HEK293T (cell line): Measurements from ENCODE around the gene CABLES2.

ENCODE experiments used
- CTCF ChIA-PET: fragments of 350-600 bp; formaldehyde crosslinking; extraction: SDS; loops from one replicate; lab custom pipeline; 2021; ENCODE audit warnings: antibody characterized with exemption, inconsistent platforms; lab: Yijun Ruan, JAX
- POLR2A ChIA-PET: fragments of 350-600 bp; formaldehyde crosslinking; extraction: SDS; loops from one replicate; lab custom pipeline; 2020; ENCODE audit warnings: antibody characterized with exemption, inconsistent platforms; lab: Yijun Ruan, JAX
- DNase-seq: peaks from one replicate; pipeline ENCODE4 v3.0.0; 2012; ENCODE audit warnings: mixed read lengths; ENCODE audit errors: extremely low spot score
- ARNT ChIP-seq: fragments of 450-650 bp; IDR thresholded peaks from 2 replicates; pipeline ENCODE4 v1.6.1; 2017; ENCODE audit warnings: mild to moderate bottlenecking
- BHLHE40 ChIP-seq: fragments of 450-650 bp; IDR thresholded peaks from 2 replicates; pipeline ENCODE4 v1.6.1; 2016; ENCODE audit warnings: mild to moderate bottlenecking, moderate library complexity, borderline replicate concordance
- CTBP1 ChIP-seq: fragments of 450-650 bp; IDR thresholded peaks from 2 replicates; pipeline ENCODE4 v1.6.1; 2016; ENCODE audit warnings: borderline replicate concordance
- ELF4 ChIP-seq: fragments of 450-650 bp; IDR thresholded peaks from 2 replicates; pipeline ENCODE4 v1.6.1; 2017; ENCODE audit warnings: antibody characterized with exemption
- FOXA1 ChIP-seq: fragments of 450-650 bp; IDR thresholded peaks from 2 replicates; pipeline ENCODE4 v1.6.1; 2016; ENCODE audit warnings: mild to moderate bottlenecking
- FOXK2 ChIP-seq: fragments of 450-650 bp; IDR thresholded peaks from 2 replicates; pipeline ENCODE4 v1.6.1; 2016; ENCODE audit warnings: mild to moderate bottlenecking
- FOXM1 ChIP-seq: fragments of 450-650 bp; IDR thresholded peaks from 2 replicates; pipeline ENCODE4 v1.6.1; 2017; ENCODE audit warnings: mild to moderate bottlenecking, borderline replicate concordance
- HDGF ChIP-seq: fragments of 450-650 bp; IDR thresholded peaks from 2 replicates; pipeline ENCODE4 v1.6.1; 2017; ENCODE audit warnings: antibody characterized with exemption, borderline replicate concordance
- L3MBTL2 ChIP-seq: fragments of 450-650 bp; conservative IDR thresholded peaks from 2 replicates; pipeline ENCODE4 v1.6.1; 2016; ENCODE audit warnings: mild to moderate bottlenecking
- LEF1 ChIP-seq: fragments of 450-650 bp; IDR thresholded peaks from 2 replicates; pipeline ENCODE4 v1.6.1; 2017; ENCODE audit warnings: mild to moderate bottlenecking, borderline replicate concordance
- NFRKB ChIP-seq: fragments of 450-650 bp; IDR thresholded peaks from 2 replicates; pipeline ENCODE4 v1.6.1; 2016; ENCODE audit warnings: mild to moderate bottlenecking, moderate library complexity
- SP1 ChIP-seq: fragments of 450-650 bp; IDR thresholded peaks from 2 replicates; pipeline ENCODE4 v1.6.1; 2017
- SUZ12 ChIP-seq: fragments of 450-650 bp; IDR thresholded peaks from 2 replicates; pipeline ENCODE4 v1.6.1; 2016; ENCODE audit warnings: mild to moderate bottlenecking
- TARDBP ChIP-seq: fragments of 450-650 bp; IDR thresholded peaks from 2 replicates; pipeline ENCODE4 v1.6.1; 2016
- ZNF384 ChIP-seq: fragments of 450-650 bp; IDR thresholded peaks from 2 replicates; pipeline ENCODE4 v1.6.1; 2016
- TF ChIP-seq, protein P1 (sequence below): fragments of 450-650 bp; IDR thresholded peaks from 2 replicates; pipeline ENCODE4 v1.6.1; 2016

CABLES2 gene

DNA sequence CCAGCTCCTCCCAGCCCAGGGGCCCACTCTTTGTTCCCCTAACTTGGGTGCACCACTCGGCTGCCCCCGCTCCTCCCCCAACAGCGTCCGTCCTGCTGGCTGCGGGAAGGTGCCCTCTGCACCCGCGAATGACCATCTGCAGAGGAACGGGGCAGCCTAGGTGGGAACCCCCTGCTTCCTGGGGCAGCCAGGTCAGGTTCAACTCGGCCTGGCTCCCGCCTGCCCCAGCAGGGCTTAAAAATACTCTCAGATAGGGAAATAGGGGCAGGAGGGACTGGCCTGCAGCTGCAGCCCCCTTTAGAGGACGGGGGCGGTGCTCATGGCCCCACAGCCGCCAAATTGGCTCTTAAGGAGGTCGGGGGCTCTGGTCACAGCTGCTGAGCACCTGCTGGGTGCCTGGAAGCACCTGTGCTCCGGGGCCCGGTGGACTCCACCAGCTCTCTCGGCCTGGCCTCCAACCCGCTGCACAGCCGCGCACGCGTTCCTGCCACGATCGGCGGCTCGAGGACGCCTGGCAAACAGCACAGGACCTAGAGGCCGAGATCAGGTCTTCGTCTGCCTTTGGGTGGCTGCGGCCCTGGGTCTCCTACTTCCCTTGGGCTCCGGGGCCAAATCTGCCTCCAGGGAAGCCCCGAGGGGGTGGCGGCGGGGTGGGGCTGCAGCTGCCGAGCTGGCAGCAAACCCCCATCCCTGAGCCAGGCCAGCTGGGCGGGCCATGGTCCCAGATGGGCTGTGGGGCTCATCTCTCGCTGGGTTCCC, 39.3 kb downstream of the CABLES2 start:
- ChIA-PET POLR2A (interaction anchor here (1.1 to 1.7 kb wide), 4 partner anchors 15 to 65 kb away, joined by 6 to 11 read pairs (median 8); partner anchors contain the start of genes ADRM1 and RPS21), CTCF (interaction anchor here (1.0 to 1.4 kb wide), 4 partner anchors 14 to 24 kb away, joined by 3 to 9 read pairs (median 4); no protein-coding TSS in a partner anchor)
- DNase-seq: peak; percentile 50
- TF ChIP-seq L3MBTL2 (peak; percentile 75), SUZ12 (no peak)

DNA sequence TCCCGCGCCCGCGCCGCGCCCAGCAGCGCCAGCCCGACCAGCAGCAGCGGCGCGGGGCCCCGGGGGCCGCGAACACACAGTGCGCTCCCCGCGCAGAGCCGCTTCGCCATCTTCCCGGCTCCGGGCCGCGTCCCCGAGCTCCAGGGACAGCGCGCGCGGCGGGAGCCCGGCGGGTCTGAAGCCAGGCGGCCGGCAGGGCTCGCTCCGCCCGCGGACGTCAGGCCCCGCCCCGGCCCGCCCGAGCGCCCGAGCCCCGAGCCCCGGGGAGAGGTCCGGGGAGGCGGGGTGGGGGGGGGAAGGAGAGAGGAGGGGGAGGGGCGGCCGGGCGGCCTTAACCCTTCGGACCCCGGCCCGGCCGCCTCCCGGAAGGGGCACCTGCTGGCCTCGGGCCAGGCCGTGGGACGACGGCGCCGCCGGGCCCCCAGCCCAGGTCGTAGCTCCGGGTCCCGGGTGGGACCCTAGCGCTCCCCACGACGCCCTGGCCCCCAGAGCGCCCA, 39.9 kb downstream of the CABLES2 start, which contains the start of gene LAMA5:
TSS of gene LAMA5 (minus strand) at position 177 of the 497 bp plus-strand sequence. CDS start at position 110, 67 bp downstream.
- CTCF ChIA-PET: interaction anchor here (1.3 kb wide), 1 partner anchor 15 kb away, joined by 3 read pairs; no protein-coding TSS in a partner anchor
- DNase-seq: peak; percentile 75

DNA sequence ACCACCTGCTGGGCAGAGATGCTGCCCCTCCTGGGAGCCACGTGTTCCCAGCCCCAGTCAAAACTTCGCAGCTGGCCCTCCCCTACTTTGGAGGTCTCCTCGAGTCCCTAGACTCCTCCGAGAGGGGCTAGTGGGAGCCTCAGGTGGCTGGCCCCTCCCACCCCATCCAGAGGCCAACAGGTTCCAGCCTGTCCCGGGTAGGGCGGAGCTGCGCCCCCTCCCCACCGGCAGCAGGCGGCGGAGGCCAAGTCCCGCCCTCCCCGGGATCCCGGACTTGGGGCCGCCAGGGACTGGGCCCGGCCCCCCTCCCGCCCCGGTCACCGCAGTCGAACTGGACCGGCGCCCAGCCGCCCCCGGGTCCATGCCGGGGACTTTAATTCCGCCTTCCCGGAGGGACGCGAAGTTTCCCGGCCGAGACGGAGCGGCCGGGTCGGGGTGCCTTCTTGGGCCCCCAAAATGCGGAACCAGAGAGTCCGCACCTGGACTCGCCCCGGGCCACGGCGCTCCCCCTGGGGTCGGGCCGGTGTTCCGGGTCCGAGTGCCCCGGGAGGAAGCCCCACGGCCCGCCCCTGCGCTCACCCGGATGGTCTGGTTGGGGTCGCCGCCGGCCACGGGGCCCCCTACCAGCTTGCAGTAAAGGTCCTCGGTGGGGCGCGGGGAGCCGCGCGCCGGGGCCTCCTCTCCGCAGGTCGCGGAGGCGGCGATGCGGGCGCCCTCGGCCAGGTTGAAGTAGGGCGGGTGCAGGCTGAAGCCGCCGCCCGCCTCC, 40.5 kb downstream of the CABLES2 start:
- ChIA-PET CTCF (interaction anchor here (0.7 to 1.3 kb wide), 3 partner anchors 16 to 32 kb away, joined by 3 to 4 read pairs (median 3); no protein-coding TSS in a partner anchor), POLR2A (interaction anchor here (1.0 to 2.3 kb wide), 4 partner anchors 17 to 64 kb away, joined by 3 to 8 read pairs (median 5); partner anchors contain the start of genes ADRM1 and RPS21)
- TF ChIP-seq TARDBP (no peak), ARNT (no peak), FOXM1 (no peak), ELF4 (no peak), SUZ12 (no peak), HDGF (no peak), BHLHE40 (no peak), ZNF384 (no peak), L3MBTL2 (no peak), FOXA1 (no peak), FOXK2 (no peak), LEF1 (no peak), NFRKB (no peak), CTBP1 (no peak), SP1 (no peak)
- TF ChIP-seq, protein P1, sequence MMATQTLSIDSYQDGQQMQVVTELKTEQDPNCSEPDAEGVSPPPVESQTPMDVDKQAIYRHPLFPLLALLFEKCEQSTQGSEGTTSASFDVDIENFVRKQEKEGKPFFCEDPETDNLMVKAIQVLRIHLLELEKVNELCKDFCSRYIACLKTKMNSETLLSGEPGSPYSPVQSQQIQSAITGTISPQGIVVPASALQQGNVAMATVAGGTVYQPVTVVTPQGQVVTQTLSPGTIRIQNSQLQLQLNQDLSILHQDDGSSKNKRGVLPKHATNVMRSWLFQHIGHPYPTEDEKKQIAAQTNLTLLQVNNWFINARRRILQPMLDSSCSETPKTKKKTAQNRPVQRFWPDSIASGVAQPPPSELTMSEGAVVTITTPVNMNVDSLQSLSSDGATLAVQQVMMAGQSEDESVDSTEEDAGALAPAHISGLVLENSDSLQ: no peak
- peak; percentile 58 for DNase-seq

More for the DNA sequence above, 39.9 kb downstream of the CABLES2 start, which contains the start of gene LAMA5:
- POLR2A ChIA-PET: interaction anchor here (1.7 kb wide), 1 partner anchor 17 kb away, joined by 7 read pairs; no protein-coding TSS in a partner anchor
- TF ChIP-seq TARDBP: no peak
- no peak for TF ChIP-seq HDGF
- TF ChIP-seq FOXK2: no peak
- no peak for TF ChIP-seq FOXA1

DNA sequence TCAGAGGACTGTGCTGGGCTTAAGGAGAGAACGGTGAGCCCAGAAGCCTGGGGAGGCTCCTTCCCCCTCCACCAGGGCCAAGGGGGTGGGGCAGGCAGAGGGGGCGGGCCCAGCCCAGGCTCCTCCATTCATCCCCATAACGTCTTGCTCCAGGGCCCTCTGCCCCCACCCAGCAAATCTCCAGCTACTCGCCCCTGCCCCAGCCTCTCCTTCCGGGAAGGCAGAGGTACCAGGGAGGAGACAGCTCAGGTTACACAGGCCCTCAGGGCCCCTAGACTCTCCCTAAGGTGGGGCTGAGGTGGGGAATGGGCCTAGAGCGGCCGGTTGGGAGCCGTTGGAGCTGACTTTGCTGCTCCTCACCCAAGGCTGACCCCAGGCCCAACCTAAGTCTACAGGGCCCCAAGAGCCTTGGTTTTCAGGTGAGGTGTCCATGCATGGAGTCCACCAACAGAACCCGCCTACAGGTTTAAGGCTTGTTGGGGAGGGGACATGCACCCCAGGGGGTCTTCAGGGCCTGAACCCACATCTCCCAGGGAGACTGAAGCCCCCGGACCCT, 41.2 kb downstream of the CABLES2 start:
- peak; percentile 45 for DNase-seq
- ChIA-PET POLR2A (interaction anchor here (1.0 to 2.3 kb wide), 3 partner anchors 21 to 64 kb away, joined by 3 to 8 read pairs (median 3); partner anchors contain the start of genes ADRM1 and RPS21), CTCF (interaction anchor here (0.7 to 2.5 kb wide), 3 partner anchors 16 to 32 kb away, joined by 3 to 9 read pairs (median 4); no protein-coding TSS in a partner anchor)
- TF ChIP-seq HDGF (no peak), LEF1 (no peak), FOXA1 (no peak), BHLHE40 (no peak), FOXK2 (no peak), NFRKB (no peak), SUZ12 (no peak), FOXM1 (no peak), ELF4 (no peak), ARNT (no peak), SP1 (no peak), TARDBP (no peak), L3MBTL2 (no peak), CTBP1 (no peak), ZNF384 (no peak)
- TF ChIP-seq, protein P1: no peak

DNA sequence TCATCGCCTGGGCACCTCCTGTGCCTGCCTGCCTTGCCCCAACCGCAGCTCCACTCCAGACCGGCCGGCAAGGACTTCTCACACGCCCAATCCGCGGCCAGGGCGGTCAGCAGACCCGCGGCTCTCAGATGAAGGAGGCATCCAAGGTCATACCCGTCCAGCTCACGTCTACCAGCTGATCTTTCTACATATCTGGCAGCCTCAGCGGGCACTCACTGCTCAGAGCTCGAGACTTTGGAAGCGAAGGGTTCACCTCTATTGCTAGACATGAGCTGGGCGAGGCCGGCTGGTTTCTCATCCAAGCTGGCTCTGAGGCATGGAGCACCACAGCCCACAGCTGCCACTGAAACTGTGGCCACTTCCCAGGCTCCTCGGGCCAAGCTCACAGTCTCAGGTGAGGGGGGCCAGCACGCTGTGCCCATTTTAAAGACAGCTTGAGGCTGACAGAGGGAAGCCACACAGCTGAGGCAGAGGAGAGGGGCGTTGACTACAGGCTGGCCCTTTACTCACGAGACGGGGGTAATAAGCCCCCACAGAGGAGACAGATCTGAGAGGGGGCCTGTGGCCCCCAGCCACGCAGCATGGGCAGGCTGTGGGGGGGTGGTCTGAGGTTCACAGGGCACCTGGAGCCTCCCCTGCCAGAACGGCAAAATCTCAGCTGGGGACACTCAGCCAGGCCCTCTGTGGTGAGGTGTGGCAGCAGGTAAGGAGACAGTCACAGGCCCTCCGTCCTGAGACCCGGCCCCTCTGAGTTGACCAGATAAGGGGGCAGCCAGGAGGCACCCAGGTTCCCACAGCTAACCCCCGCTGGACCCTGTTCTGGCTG, 42.0 kb downstream of the CABLES2 start:
- ChIA-PET POLR2A (interaction anchor here (1.0 to 2.3 kb wide), 3 partner anchors 22 to 63 kb away, joined by 3 to 8 read pairs (median 3); partner anchors contain the start of gene RPS21), CTCF (interaction anchor here (1.1 to 2.5 kb wide), 2 partner anchors 16 to 18 kb away, joined by 4 to 9 read pairs; no protein-coding TSS in a partner anchor)
- no peak for DNase-seq
- TF ChIP-seq TARDBP: no peak
- no peak for TF ChIP-seq BHLHE40
- no peak for TF ChIP-seq ELF4
- no peak for TF ChIP-seq FOXM1
